Thyroid gland (tissue), 4 donors: ENCODE data around the gene HEPHL1.

Experiments used
- CTCF ChIP-seq, 6 experiments: fragments of 200-600 bp in 3 of 6; fragments of 450-650 bp in 3 of 6; sonication (generic) in 3 of 6; IDR thresholded peaks; one replicate each; pipeline ENCODE4 v1.5.1; 2016 to 2019; ENCODE audit warnings: antibody characterized with exemption in 6 of 6, mild to moderate bottlenecking in 2 of 6, inconsistent platforms in 1 of 6, moderate library complexity in 1 of 6
- POLR2A ChIP-seq, 2 donors: fragments of 450-650 bp; IDR thresholded peaks; one replicate each; pipeline ENCODE4 v1.6.1; 2017; ENCODE audit warnings: antibody characterized with exemption in 2 of 2, mild to moderate bottlenecking in 2 of 2, moderate library complexity in 1 of 2

- TF ChIP-seq CTCF (IDR thresholded peaks at IDR 0.05) (no peak), POLR2A (IDR thresholded peaks at IDR 0.05) (no peak)
These were observed 36.2 kb upstream of the HEPHL1 start for GRCh38 chr11:93984936-93985335.
